ENCODE measurements around the gene SLC35F3.

GRCh38 chr1:233908092-233908491, 3.6 kb downstream of the SLC35F3 start:
- TF ChIP-seq CTCF (IDR thresholded peaks at IDR 0.05) (no peak), SIN3A (IDR thresholded peaks at IDR 0.05; ENCODE audit: borderline replicate concordance, insufficient read depth, low read depth, low read length) (no peak)
